ENCODE data around the gene KRTAP10-11. TPM values are rescaled to one million over a fixed set of nuclear protein-coding genes. Genes with fewer than 3 reads are reported as not detected.
"Not testable (repeated sequence)": the region's sequence is repeated elsewhere in the genome, so short reads cannot be mapped to it uniquely, and the experiment has no call there.

KRTAP10-11 gene
- total RNA-seq, 4 donors from 2014 or later, result not detected

DNA sequence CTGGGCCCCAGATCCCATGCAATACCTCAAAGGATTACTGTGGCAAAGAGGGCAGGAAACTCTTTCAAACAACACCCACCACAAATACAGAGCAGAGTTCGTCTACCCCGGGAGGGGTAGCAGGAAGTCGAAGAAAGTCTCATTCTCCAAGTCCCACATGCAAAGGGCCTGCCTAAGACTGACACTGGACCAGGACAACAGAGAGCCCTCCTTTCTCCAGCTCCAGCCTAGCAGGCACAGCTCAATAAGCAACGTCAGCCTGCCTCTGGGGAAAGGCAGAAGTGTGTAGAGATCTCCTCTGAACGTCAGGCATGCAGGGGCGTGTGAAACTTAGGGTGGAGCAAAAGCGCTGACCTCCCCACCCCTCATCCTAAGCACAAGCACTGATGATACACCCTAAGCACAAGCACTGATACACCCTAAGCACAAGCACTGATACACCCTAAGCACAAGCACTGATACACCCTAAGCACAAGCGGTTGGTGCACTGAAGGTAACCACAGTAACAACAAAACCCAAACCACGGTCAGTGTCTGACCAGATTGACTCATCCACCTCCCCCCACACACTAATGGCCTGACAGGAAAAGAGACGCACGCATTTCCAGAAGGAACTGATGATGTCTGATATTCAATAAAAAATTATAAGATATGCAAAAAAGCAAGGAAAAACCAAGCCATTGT, 12.8 kb downstream of the KRTAP10-11 start:
- Histone ChIP-seq H3K4me3 (replicated peaks in 1 of 3) (no peak overlapping the region), H3K9me3 (no peaks in the 10 kb centered on the region), H3K27me3 (no peaks in the 10 kb centered on the region), H3K27ac (no peak overlapping the region), H3K4me1 (no peaks in the 10 kb centered on the region), H3K36me3 (no peaks in the 10 kb centered on the region)
- DNase-seq, result no peak
- intact Hi-C loops (cut with DNase I), result no loop called here
- TF ChIP-seq POLR2A (IDR thresholded peaks at IDR 0.05), result no peak
- TF ChIP-seq, protein P1, sequence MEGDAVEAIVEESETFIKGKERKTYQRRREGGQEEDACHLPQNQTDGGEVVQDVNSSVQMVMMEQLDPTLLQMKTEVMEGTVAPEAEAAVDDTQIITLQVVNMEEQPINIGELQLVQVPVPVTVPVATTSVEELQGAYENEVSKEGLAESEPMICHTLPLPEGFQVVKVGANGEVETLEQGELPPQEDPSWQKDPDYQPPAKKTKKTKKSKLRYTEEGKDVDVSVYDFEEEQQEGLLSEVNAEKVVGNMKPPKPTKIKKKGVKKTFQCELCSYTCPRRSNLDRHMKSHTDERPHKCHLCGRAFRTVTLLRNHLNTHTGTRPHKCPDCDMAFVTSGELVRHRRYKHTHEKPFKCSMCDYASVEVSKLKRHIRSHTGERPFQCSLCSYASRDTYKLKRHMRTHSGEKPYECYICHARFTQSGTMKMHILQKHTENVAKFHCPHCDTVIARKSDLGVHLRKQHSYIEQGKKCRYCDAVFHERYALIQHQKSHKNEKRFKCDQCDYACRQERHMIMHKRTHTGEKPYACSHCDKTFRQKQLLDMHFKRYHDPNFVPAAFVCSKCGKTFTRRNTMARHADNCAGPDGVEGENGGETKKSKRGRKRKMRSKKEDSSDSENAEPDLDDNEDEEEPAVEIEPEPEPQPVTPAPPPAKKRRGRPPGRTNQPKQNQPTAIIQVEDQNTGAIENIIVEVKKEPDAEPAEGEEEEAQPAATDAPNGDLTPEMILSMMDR (IDR thresholded peaks at IDR 0.05), result no peak
- 53 to 73% methylated on average over 11 of the region's 11 CpGs for WGBS, 2 donors

DNA sequence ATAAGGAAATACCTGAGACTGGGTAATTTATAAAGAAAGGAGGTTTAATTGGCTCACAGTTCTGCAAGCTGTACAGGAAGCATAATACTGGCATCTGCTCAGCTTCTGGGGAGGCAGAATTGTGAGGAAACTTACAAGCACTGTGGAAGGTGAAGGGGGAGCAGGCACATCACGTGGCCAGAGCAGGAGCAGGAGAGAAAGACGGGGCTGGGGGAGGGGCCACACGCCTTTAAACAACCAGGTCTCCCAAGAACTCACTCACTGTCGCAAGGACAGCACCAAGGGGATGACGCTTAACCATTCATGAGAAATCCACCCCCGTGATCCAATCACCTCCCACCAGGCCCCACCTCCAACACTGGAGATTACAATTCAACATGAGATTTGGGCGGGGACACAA, 15.4 kb downstream of the KRTAP10-11 start:
- intact Hi-C loops (cut with DNase I); H3K36me3 ChIP-seq; H3K27ac ChIP-seq; H3K4me1 ChIP-seq; H3K9me3 ChIP-seq; H3K4me3 ChIP-seq (replicated peaks in 1 of 3); DNase-seq; H3K27me3 ChIP-seq: not testable (repeated sequence)
- 61 to 73% methylated on average over 7 of the region's 7 CpGs for whole genome bisulfite sequencing, 2 donors

DNA sequence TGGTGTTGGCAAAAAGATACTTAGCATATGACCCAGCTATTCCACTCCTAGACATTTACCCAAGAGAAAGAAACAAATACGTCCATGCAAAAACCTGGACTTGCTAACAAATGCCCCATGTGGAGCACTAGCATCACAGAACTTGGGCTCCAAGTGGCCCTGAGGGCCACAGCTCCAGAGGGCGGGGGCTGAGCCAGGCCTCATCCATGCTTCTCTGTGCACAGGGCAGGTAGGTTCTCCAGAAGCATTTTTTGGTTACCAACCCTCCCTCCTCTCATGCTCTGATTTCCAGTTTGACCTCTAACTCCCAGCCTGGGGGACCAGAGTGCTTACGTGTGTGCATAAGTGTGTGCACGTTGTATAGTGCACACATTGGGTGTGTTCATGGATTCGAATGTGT, 18.5 kb downstream of the KRTAP10-11 start:
- Histone ChIP-seq H3K4me3 (replicated peaks in 1 of 3) (no peak overlapping the region), H3K27ac (no peak overlapping the region), H3K4me1 (no peaks in the 10 kb centered on the region), H3K9me3 (no peaks in the 10 kb centered on the region), H3K36me3 (no peaks in the 10 kb centered on the region), H3K27me3 (no peaks in the 10 kb centered on the region)
- 93 to 95% methylated on average over 5 of the region's 5 CpGs for WGBS, 2 donors
- no peak for DNase-seq
- no peak for TF ChIP-seq POLR2A (IDR thresholded peaks at IDR 0.05)
- TF ChIP-seq, protein P1 (IDR thresholded peaks at IDR 0.05), result no peak
- intact Hi-C loops (cut with DNase I), result no loop called here

DNA sequence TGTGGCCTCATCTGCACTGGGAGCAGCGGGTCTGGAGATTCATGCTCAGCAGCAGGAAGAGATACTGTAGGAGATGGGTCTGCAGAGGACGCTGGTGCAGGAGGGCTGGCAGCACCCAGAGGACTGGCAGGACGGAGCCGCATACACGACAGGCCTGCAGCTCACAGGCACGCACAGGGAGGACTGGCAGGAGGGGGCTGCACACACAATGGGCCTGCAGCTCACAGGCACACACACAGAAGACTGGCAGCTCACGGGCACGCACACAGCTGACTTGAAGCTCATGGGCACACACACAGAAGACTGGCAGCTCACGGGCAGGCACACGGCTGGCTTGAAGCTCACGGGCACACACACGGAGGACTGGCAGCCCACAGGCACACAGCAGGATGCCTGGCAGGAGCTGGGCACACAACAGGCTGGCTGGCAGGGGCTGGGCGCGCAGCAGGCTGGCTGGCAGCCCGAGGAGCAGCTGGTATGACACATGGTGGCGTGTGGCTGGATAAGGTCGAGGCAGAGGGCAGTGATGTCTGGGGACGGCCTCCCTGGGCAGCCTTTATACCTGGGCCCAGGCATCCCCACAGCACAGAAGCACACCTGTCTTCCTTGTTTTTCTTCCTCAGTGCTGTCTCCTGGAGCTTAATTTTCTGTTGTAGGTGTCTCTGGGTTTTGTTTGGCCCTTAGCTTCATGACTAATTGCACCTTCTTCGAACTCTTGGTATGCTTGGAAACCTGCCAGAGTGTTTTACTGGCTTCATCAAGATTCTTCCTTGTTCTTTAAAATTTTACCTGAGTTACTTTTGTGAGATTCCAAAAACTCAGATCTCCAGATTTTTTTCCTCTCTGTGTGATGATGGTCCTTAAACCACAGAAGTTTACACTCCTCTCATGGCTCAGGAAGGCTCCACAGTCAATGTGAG, 20.4 kb downstream of the KRTAP10-11 start, which contains the start of gene KRTAP12-2:
Gene KRTAP12-2 (minus strand): TSS at position 527 of the 920 bp plus-strand sequence. CDS start 41 bp downstream, at position 486.
- Histone ChIP-seq H3K36me3 (no peaks in the 10 kb centered on the region), H3K9me3 (no peaks in the 10 kb centered on the region), H3K27me3 (no peaks in the 10 kb centered on the region), H3K4me3 (replicated peaks in 1 of 3) (no peak within 1 kb of the TSS), H3K4me1 (no peaks in the 10 kb centered on the region), H3K27ac (no peak within 1 kb of the TSS)
- TF ChIP-seq, protein P1 (IDR thresholded peaks at IDR 0.05), result no peak
- no peak for TF ChIP-seq POLR2A (IDR thresholded peaks at IDR 0.05)
- 65 to 83% methylated on average over 9 to 19 of the region's 19 CpGs for WGBS, 2 donors
- intact Hi-C loops (cut with DNase I), result no loop called here
- no peak for DNase-seq

DNA sequence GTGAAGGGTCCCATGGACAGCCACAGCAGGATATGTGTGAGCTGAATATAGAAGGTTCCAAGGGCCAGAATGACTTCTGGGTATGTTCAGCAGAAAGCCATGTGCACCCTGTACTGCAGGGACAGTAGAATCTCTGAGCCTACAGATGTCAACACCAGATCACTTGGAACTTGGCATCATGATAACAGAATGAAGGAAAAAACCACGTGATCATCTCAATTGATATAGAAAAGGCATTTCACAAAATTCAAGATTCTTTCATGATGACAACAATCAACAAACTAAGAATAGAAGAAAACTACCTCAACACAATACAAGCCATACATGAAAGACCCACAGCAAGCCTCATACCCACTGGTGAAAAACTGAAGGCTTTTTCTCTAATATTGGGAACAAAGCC, 21.4 kb downstream of the KRTAP10-11 start:
- TF ChIP-seq, protein P1 (IDR thresholded peaks at IDR 0.05), result no peak
- TF ChIP-seq POLR2A (IDR thresholded peaks at IDR 0.05), result no peak
- no peaks in the 10 kb centered on the region for H3K36me3 ChIP-seq
- no peaks in the 10 kb centered on the region for H3K27me3 ChIP-seq
- no peaks in the 10 kb centered on the region for H3K9me3 ChIP-seq
- no peak for DNase-seq
- WGBS, 2 donors, result 71 to 83% methylated on average over 1 of the region's 1 CpG
- intact Hi-C loops (cut with DNase I), result no loop called here
- no peaks in the 10 kb centered on the region for H3K4me1 ChIP-seq
- H3K27ac ChIP-seq, result no peak overlapping the region
- no peak overlapping the region for H3K4me3 ChIP-seq (replicated peaks in 1 of 3)
